GM10847 (cell line): ENCODE measurements around the gene NAA25.

Source experiments
- POLR2A ChIP-seq: IDR thresholded peaks from 2 replicates; pipeline ENCODE4 v1.6.1; 2011; ENCODE audit not compliant: insufficient read length; ENCODE audit errors: extremely low read depth

NAA25 gene

GRCh38 chr12:112125250-112125999 lies 16.8 kb upstream of the NAA25 start, which contains the start of gene TRAFD1:
Gene TRAFD1, plus strand, starts transcription at chr12:112125560. Its CDS starts 4,963 bp downstream, at chr12:112130523.
- TF ChIP-seq POLR2A, result peak; percentile 98

- no peak for TF ChIP-seq POLR2A
Observed at GRCh38 chr12:112124918-112125249, 16.3 kb upstream of the NAA25 start.

- no peak for TF ChIP-seq POLR2A
Observed at GRCh38 chr12:112122823-112123690, 14.5 kb upstream of the NAA25 start.

GRCh38 chr12:112121780-112122565 lies 13.4 kb upstream of the NAA25 start:
- no peak for TF ChIP-seq POLR2A

GRCh38 chr12:112117685-112118084 lies 9.1 kb upstream of the NAA25 start:
- no peak for TF ChIP-seq POLR2A

- peak; percentile 26 for TF ChIP-seq POLR2A
Observed at GRCh38 chr12:112116232-112117060, 7.9 kb upstream of the NAA25 start.

- TF ChIP-seq POLR2A, result no peak
Observed at GRCh38 chr12:112115259-112116045, 6.9 kb upstream of the NAA25 start.

GRCh38 chr12:112112409-112113133 lies 4.0 kb upstream of the NAA25 start:
- TF ChIP-seq POLR2A, result no peak

- TF ChIP-seq POLR2A, result no peak
Observed at GRCh38 chr12:112111931-112112330, 3.3 kb upstream of the NAA25 start.

- no peak for TF ChIP-seq POLR2A
Observed at GRCh38 chr12:112107306-112108201, 1.0 kb downstream of the NAA25 start.

GRCh38 chr12:112105891-112106290 lies 2.7 kb downstream of the NAA25 start:
- no peak for TF ChIP-seq POLR2A

GRCh38 chr12:112103758-112104503 lies 4.7 kb downstream of the NAA25 start:
- no peak for TF ChIP-seq POLR2A

- no peak for TF ChIP-seq POLR2A
Observed at GRCh38 chr12:112102127-112102526, 6.5 kb downstream of the NAA25 start.
